Activated CD8-positive, alpha-beta memory T cell treated with anti-CD3 and anti-CD28 coated beads, Interleukin-2, amount 50 U/mL, for 1 hour (primary cell): ENCODE measurements around the gene ZBED2.
A peak's percentile ranks its signal among the peaks of the same experiment; 100 is the strongest.
"Not testable (repeated sequence)": the region's sequence is repeated elsewhere in the genome, so short reads cannot be mapped to it uniquely, and the experiment has no call there.

Source experiments
- DNase-seq: peaks from one replicate; pipeline ENCODE4 v3.0.0-alpha.2; 2020; ENCODE audit errors: extremely low read depth

Gene ZBED2

GRCh38 chr3:111595232-111595631, at the start of gene ZBED2:
ZBED2 (minus strand) TSS chr3:111595346; CDS start chr3:111594201, 1,145 bp downstream.
- no peak for DNase-seq

GRCh38 chr3:111639316-111639715, 44.2 kb upstream of the ZBED2 start:
- DNase-seq, result no peak

DNA sequence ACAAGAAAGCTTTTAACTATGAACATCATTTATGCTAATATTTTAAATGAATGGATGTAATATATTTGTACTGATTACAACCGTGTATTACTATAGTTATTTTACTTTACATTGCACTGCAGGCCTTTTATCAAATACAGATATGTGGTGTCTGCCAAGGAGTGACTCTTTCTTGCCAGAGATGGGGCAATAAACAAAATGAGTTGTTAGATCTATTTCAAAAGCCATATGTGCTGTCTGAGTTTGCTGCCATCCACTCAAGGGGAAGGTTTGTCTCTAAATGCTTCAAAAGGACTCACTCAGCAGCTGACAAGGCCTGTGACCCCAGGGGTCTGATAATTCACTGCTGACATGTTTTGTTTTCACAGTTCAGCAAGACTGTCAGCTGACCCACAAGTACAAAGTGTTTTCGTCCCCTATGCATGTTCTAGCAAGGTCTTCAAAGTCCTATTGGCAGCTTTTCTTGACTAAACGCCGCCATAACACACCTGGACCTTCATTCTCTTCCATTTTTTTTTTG, 41.3 kb upstream of the ZBED2 start:
- no peak for DNase-seq

DNA sequence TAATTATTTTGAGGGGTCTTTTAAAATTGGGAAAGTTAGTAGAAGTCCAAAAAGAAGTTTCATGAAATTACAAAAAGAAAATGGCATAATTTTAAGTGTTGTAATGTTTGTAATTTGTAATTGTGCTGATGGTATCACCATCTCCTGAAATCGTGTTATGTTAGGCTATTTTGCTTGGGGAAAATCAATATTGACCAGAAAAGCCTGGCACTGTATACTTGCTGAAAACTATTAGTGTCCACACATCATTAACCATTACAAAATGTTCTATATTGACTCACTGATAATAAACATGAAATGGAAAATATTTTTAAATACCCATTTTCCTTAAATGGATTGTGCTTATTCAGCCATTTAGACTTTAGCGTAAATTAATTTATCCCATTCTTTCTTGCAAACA, 40.3 kb upstream of the ZBED2 start:
- no peak for DNase-seq

DNA sequence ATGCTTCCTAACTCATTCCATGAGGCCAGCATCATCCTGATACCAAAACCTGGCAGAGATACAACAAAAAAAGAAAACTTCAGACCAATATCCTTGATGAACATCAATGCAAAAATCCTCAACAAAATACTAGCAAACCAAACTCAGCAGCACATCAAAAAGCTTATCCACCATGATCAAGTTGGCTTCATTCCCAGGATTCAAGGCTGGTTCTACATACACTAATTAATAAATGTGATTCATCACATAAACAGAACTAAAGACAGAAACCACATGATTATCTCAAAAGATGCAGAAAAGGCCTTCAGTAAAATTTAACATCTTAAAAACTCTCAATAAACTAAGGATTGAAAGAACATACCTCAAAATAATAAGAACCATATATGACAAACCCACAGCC, 35.5 kb upstream of the ZBED2 start:
- DNase-seq, result not testable (repeated sequence)

DNA sequence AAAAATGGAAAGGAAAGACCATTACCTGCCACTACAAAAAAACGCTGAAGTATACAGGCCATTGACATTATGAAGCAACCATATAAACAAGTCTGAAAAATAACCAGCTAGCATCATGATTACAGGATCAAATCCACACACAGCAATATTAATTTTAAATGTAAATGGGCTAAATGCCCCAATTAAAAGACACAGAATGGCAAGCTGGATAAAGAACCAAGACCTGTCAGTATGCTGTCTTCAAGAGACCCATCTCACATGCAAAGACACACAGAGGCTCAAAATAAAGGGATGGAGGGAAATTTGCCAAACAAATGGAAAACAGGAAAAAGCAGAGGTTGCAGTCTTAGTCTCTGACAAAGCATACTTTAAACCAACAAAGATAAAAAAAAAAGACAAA, 33.9 kb upstream of the ZBED2 start:
- DNase-seq, result not testable (repeated sequence)

DNA sequence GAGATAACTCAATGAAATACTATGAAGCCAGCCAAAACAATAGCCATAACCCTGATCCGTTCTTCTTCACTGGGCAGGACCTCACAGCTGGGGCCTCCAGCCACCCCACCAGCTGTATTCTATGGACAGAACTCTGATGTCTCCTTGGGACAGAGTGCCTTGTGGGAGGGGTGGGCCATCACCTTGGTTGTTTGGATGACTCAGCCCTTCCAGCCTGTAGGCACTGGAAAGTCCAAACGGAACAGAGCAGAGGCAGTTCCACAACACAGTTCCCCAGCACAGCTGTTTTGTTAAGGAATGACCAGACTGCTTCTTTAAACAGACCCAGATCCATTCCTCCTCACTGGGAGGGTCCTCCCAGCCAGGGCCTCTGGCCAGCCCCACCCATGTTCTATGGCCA, 31.9 kb upstream of the ZBED2 start:
- DNase-seq, result no peak

GRCh38 chr3:111621535-111621934, 26.4 kb upstream of the ZBED2 start:
- no peak for DNase-seq

DNA sequence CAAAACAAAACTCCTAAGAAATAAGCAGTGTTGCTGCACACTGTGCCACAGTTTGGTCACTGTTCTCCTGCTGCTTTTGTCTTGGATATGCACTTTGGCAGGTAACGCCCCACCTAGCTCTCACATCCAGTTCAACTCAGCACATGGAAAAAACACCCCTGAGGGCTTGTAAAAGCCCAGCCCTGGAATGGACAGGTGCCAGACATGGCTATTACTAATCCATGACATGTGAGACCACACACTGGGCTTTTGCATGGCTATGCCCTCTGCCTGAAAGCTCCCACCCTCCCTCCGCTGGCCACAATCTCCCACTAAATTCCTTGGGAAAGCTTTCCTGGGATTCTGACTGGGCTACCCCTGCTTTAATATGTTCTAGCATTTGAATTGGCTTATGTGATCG, 24.7 kb upstream of the ZBED2 start:
- no peak for DNase-seq

DNA sequence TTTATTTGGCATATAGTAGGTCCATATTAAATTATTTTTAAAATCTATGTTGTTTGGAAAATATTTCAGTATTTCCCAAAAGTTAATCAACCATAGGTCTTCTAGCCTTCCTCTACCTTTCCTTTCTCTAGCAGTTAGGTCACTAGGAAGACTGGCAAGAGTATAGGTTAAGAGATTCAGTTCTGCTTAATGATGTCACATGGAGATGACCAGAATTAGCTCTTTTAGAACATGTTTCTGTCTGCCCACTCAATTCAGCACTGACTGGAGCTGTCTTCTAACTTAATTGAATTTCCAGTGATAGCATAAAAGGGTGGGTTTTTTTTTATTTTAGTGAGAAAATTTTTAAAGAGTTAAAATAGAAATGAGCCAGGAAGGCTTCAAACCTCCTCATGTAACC, 23.8 kb upstream of the ZBED2 start:
- DNase-seq, result no peak

DNA sequence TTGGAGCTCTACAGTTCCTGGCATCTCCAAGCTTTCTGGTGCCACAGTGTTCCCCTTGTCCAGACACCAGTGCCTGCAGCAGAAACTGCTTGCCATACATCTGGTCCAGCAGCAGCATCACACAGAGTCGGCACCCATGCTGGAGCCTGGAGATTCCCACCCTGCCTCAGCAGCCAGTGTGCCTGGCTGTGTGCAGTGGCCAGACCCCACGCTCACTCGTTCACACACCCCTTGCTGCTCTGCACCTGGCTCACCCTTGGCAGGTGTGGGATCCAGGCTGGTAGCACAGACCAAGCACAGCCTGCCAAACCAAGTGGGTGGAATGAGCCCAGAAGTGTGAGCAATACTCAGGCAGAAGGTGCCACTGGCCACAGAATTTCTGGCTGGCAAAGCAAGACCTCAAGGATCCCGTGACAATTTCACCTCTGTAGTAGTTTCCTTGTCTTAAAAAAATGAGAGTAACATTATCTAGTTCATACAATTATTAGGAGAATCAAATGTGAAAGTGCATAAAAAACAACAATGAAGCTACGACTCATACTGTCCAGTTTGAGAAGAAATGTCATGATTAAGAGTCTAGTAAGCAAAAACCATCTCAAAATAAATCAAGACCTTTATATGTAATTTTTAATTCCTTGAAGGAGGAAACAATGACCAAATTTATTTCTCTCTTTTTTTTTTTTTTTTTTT, 22.9 kb upstream of the ZBED2 start:
- DNase-seq, result no peak

DNA sequence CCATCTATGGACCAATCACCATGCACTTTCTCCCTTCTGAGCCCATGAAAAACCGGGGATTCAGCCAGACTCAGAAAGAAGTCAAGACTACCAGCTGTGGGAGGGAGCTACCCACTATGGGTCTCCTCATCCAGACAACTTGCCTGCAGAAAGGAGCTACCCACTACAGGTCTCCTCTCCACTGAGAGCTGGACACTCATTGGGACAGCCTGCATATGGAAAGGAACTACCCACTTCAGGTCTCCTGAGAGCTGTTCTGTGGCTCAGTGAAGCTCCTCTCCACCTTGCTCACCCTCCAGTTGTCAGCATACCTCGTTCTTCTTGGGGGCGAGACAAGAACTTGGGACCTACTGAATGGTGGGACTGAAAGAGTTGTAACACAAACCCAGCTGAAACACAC, 22.3 kb upstream of the ZBED2 start:
- DNase-seq, result no peak

- DNase-seq, result peak; percentile 68
Observed at GRCh38 chr3:111616417-111617105, 21.4 kb upstream of the ZBED2 start.

- no peak for DNase-seq
Observed at GRCh38 chr3:111615880-111616279, 20.7 kb upstream of the ZBED2 start.

- DNase-seq, result no peak
Observed at GRCh38 chr3:111613294-111613693, 18.1 kb upstream of the ZBED2 start.

DNA sequence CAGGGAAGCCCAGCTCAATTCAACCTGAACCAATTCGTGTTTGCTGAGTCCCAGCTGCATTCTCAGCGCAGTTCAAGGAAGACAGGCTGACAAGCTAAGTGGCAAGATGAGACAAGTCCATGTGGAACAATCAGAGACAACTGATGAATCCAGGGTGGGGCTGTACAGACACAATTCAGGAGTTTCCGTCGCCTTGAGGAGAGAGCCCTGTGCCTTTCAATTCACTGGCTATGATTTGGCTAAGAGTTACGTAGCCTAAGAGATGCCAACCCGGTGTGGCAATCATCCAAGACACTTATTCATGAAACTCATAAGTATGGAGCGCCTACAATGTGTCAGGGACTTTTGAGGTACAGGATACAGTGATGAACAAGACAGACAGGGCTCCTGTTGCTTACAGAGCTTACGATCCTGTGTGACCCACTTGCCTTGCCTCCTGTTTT, 15.5 kb upstream of the ZBED2 start:
- DNase-seq, result peak; percentile 41

GRCh38 chr3:111610189-111610588, 15.0 kb upstream of the ZBED2 start:
- DNase-seq, result peak; percentile 43

DNA sequence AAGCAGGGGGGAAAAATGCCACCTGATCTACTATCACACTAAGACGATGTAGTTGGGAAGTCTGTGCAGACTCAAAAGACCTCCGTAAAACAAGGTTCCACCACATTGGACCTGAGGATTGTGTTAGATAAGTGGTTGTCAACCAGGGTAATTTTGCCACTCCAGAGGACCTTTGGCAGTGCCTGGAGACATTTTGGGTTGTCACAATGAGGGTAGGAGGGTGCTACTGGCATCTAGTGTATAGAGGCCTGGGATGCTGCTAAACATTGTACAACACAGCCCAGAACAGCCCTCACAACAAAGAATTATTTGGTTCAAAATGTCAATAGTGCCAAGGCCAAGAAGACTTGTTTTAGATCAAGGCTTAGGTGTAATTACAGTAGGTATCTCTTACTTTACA, 14.6 kb upstream of the ZBED2 start:
- no peak for DNase-seq

GRCh38 chr3:111608383-111608782, 13.2 kb upstream of the ZBED2 start:
- no peak for DNase-seq

- no peak for DNase-seq
Observed at GRCh38 chr3:111607240-111607920, 12.2 kb upstream of the ZBED2 start.

DNA sequence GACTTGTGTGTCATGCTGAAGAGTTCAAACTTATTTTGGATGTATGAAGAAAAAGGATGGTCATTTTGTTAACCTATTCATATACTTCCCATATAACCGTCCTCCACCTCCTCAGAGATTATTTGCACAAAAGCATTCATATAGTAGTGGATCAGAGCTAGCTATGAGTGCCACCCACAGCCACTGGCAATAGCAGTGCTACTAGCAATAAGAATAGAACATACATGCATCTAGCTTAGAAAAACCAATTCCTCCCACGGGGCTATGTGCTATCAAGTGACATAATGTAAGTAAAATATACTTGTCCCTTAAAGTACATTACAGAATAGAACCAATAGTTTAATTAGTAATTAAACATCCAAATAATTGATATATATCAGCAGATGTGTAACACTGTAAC, 10.3 kb upstream of the ZBED2 start:
- DNase-seq, result no peak

GRCh38 chr3:111605018-111605417, 9.9 kb upstream of the ZBED2 start:
- no peak for DNase-seq

DNA sequence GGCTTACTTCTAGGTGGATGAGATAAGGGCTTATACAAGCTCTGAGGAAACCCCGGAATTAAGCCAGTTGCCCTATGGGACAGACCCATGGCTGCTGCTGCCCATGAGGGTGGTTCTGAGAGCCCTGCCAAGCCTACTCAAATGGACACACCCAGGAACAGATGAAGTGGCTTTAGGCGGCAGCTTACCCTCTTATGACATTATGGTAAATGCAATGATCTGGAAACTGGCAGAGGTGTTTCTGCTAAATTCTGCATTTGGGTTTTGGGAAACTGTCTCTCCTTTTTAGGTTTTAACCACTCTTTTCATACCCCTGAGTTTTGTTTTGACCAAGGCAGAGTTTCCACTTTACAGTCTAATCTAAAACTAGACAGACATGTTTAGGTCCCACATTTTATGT, 9.0 kb upstream of the ZBED2 start:
- DNase-seq, result no peak
